Mucosa of rectum (tissue), 2 donors: ENCODE data around the gene SUSD6.
A peak's percentile ranks its signal among the peaks of the same experiment; 100 is the strongest.
"Not testable (repeated sequence)": the region's sequence is repeated elsewhere in the genome, so short reads cannot be mapped to it uniquely, and the experiment has no call there.

ENCODE experiments used
- H3K27ac ChIP-seq, 2 donors: one replicate each; pipeline ENCODE4 v1.7.0; 2013; ENCODE audit warnings: inconsistent platforms in 2 of 2, low read depth in 2 of 2, low read length in 2 of 2
- H3K27me3 ChIP-seq, 2 donors: one replicate each; pipeline ENCODE4 v1.7.0; 2013; ENCODE audit warnings: low read length in 2 of 2; ENCODE audit not compliant: control insufficient read depth in 2 of 2, insufficient read depth in 2 of 2
- H3K36me3 ChIP-seq, 2 donors: one replicate each; pipeline ENCODE4 v1.7.0; 2013; ENCODE audit warnings: low read length in 2 of 2; ENCODE audit not compliant: control insufficient read depth in 2 of 2, insufficient read depth in 2 of 2
- H3K4me1 ChIP-seq, 2 donors: one replicate each; pipeline ENCODE4 v1.7.0; 2013; ENCODE audit warnings: low read length in 2 of 2, mild to moderate bottlenecking in 1 of 2; ENCODE audit not compliant: control insufficient read depth in 2 of 2, insufficient read depth in 2 of 2
- H3K4me3 ChIP-seq, 2 donors: one replicate each; pipeline ENCODE4 v1.7.0; 2013; ENCODE audit warnings: low read length in 2 of 2
- H3K9ac ChIP-seq, 2 donors: one replicate each; pipeline ENCODE4 v1.7.0; 2013; ENCODE audit warnings: low read length in 2 of 2, low read depth in 1 of 2, mild to moderate bottlenecking in 1 of 2
- H3K9me3 ChIP-seq, 2 donors: one replicate each; pipeline ENCODE4 v1.7.0; 2013; ENCODE audit warnings: low read length in 2 of 2; ENCODE audit not compliant: control insufficient read depth in 2 of 2
- donor health status: healthy.
- donor health status: Normal muscosa, but diverticular disease.

Gene SUSD6

GRCh38 chr14:69644814-69645213 is 33.4 kb downstream of the SUSD6 start:
- Histone ChIP-seq H3K27ac (peak overlapping the region; percentile 84 to 95), H3K9ac (no peak overlapping the region), H3K4me3 (no peak overlapping the region), H3K36me3 (no peaks in the 10 kb centered on the region), H3K9me3 (no peaks in the 10 kb centered on the region), H3K27me3 (no peaks in the 10 kb centered on the region), H3K4me1 (peaks cover 52 to 55% of the 10 kb centered on the region in 2 donors)

- peak overlapping the region in 1 of 2 donors; percentile 82 for H3K27ac ChIP-seq
- H3K36me3 ChIP-seq, result no peaks in the 10 kb centered on the region
- no peaks in the 10 kb centered on the region for H3K27me3 ChIP-seq
- no peaks in the 10 kb centered on the region for H3K9me3 ChIP-seq
- no peak overlapping the region for H3K9ac ChIP-seq
- H3K4me3 ChIP-seq, result no peak overlapping the region
- peaks cover 75 to 78% of the 10 kb centered on the region in 2 donors for H3K4me1 ChIP-seq
Measured at GRCh38 chr14:69647213-69647612, 35.8 kb downstream of the SUSD6 start.

- peak overlapping the region; percentile 82 to 86 for H3K27ac ChIP-seq
- H3K9ac ChIP-seq, result peak overlapping the region in 1 of 2 donors; percentile 52
- not testable (repeated sequence) for H3K4me3 ChIP-seq, H3K27me3 ChIP-seq, H3K9me3 ChIP-seq, H3K36me3 ChIP-seq
- peaks cover 79 to 80% of the 10 kb centered on the region in 2 donors for H3K4me1 ChIP-seq
Measured at GRCh38 chr14:69647642-69648041, 36.2 kb downstream of the SUSD6 start.

GRCh38 chr14:69648480-69649451 is 37.4 kb downstream of the SUSD6 start:
- peak overlapping the region; percentile 82 to 86 for H3K27ac ChIP-seq
- no peaks in the 10 kb centered on the region for H3K27me3 ChIP-seq
- H3K9me3 ChIP-seq, result no peaks in the 10 kb centered on the region
- H3K36me3 ChIP-seq, result no peaks in the 10 kb centered on the region
- peak overlapping the region; percentile 47 to 52 for H3K9ac ChIP-seq
- H3K4me1 ChIP-seq, result peaks cover 78 to 80% of the 10 kb centered on the region in 2 donors
- H3K4me3 ChIP-seq, result peak overlapping the region; percentile 31 to 57

- H3K36me3 ChIP-seq, result no peaks in the 10 kb centered on the region
- H3K4me1 ChIP-seq, result peaks cover 70 to 73% of the 10 kb centered on the region in 2 donors
- H3K27ac ChIP-seq, result peak overlapping the region; percentile 82 to 85
- H3K9me3 ChIP-seq, result no peaks in the 10 kb centered on the region
- no peak overlapping the region for H3K4me3 ChIP-seq
- peak overlapping the region in 1 of 2 donors; percentile 42 for H3K9ac ChIP-seq
- H3K27me3 ChIP-seq, result no peaks in the 10 kb centered on the region
Measured at GRCh38 chr14:69650948-69651369, 39.6 kb downstream of the SUSD6 start.

GRCh38 chr14:69651664-69652063 is 40.3 kb downstream of the SUSD6 start:
- Histone ChIP-seq H3K27ac (peak overlapping the region; percentile 82 to 85), H3K4me3 (no peak overlapping the region), H3K27me3 (no peaks in the 10 kb centered on the region), H3K36me3 (no peaks in the 10 kb centered on the region), H3K9ac (peak overlapping the region in 1 of 2 donors; percentile 42), H3K9me3 (no peaks in the 10 kb centered on the region), H3K4me1 (peaks cover 70 to 73% of the 10 kb centered on the region in 2 donors)

- peak overlapping the region; percentile 82 to 85 for H3K27ac ChIP-seq
- H3K9me3 ChIP-seq, result no peaks in the 10 kb centered on the region
- peaks cover 69 to 70% of the 10 kb centered on the region in 2 donors for H3K4me1 ChIP-seq
- H3K9ac ChIP-seq, result peak overlapping the region; percentile 54
- no peaks in the 10 kb centered on the region for H3K36me3 ChIP-seq
- no peaks in the 10 kb centered on the region for H3K27me3 ChIP-seq
- peak overlapping the region; percentile 8 to 38 for H3K4me3 ChIP-seq
Measured at GRCh38 chr14:69652942-69653684, 41.7 kb downstream of the SUSD6 start.

- Histone ChIP-seq H3K36me3 (no peaks in the 10 kb centered on the region), H3K9ac (peak overlapping the region in 1 of 2 donors; percentile 26), H3K27me3 (no peaks in the 10 kb centered on the region), H3K9me3 (no peaks in the 10 kb centered on the region), H3K4me3 (peak overlapping the region in 1 of 2 donors; percentile 34), H3K4me1 (peaks cover 69% of the 10 kb centered on the region in 2 donors), H3K27ac (peak overlapping the region; percentile 82 to 85)
Measured at GRCh38 chr14:69654116-69654515, 42.7 kb downstream of the SUSD6 start.

GRCh38 chr14:69657950-69658355 is 46.6 kb downstream of the SUSD6 start:
- Histone ChIP-seq H3K4me1 (peaks cover 34 to 41% of the 10 kb centered on the region in 2 donors), H3K4me3 (peak overlapping the region; percentile 8 to 10), H3K9me3 (no peaks in the 10 kb centered on the region), H3K36me3 (peaks cover 3 to 11% of the 10 kb centered on the region in 2 donors), H3K27ac (peak overlapping the region; percentile 78 to 89), H3K27me3 (no peaks in the 10 kb centered on the region), H3K9ac (peak overlapping the region; percentile 18 to 63)
